H54 (cell line): ENCODE results near the gene THAP5.
"Not testable (repeated sequence)": the region's sequence is repeated elsewhere in the genome, so short reads cannot be mapped to it uniquely, and the experiment has no call there.

Experiments used
- DNase-seq: peaks from one replicate; pipeline ENCODE4 v3.0.0; 2011; ENCODE audit warnings: low spot score, mixed read lengths; ENCODE audit not compliant: insufficient read length
- FAIRE-seq: peaks from 3 replicates; lab custom pipeline; 2011; peaks lifted over from hg19 to GRCh38; lab: Jason Lieb, UNC
- POLR2A ChIP-seq: IDR thresholded peaks from 2 replicates; pipeline ENCODE4 v1.6.1; 2011; ENCODE audit warnings: low read depth, mild to moderate bottlenecking, low read length

The THAP5 gene

DNA sequence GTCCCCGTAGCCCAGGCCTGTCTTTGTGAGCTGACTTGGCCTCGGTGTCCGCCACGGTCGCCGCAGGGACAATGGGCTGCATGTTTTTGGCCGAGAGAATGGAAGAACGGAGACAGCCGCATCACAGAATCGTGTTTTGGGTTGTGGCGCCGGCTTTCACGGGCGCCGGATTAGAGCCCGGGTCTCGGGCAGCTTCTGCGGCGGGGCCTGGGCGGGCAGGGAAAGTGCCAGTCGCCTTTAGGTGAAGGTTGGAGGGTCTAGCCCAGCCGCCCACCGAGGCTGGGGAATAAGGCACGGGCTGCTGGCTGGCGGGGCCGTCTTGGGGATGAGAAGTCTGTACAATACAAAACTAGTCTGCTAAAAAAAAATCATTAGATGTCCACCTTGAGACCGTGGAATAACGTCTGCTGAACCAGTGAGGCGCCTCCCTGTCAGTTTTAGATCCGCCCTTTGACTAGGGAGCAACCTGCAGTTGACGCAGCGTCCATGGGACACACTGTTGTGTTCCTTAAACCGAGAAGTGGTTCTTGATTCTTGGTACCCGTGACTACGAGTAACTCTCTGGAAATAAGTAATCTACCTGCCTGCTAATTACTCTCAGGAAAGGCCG, 745 bp upstream of the THAP5 start:
- no peak for TF ChIP-seq POLR2A
- DNase-seq (peak; percentile 13), FAIRE-seq (peak; percentile 91)

DNA sequence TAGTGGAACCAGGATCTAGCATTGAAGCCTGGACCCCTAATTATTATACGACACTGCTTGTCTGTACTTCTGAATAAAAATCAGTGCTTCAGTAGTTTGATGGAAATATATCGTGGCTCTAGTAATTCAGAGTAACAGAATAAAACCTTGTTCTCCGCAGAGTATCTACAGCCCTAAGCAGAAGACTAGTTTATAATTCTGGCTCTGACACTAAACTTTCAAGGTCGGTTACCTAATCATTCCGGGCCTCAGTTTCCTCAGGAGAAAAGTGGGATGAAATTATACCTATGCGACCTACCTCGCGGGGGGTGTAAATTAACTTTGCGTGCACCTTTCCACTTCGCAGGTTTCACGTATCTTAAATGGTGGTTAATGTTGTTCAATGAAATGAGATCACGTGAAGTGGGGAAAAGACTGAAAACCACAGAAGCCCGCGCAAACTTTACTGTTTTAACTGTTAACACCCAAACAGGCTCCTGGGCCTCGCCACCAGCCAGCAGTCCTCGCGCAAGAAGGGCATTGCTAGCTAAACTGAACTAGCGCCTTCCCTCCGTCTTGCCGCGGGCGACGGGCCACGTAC, 615 bp downstream of the THAP5 start:
- peak; percentile 15 for FAIRE-seq
- DNase-seq: no peak
- no peak for TF ChIP-seq POLR2A

DNA sequence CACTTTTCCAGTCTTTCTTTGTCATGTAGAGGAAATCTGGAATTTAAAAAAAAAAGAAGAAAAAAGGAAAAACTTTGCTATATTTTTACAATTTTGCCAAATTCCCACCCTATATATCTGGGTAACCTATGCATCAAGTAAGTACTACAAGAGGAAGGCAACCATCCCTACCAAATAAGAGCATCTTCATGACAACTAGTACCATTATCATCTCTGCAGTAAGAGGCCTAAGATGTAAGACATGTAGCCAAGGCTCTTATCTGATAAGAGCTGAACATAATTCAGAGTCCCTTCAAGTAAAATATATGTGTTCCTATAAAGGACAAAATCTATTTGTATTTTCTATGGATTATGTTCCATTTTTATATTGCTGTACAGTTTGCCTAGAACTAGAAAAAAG, 3.5 kb downstream of the THAP5 start:
- FAIRE-seq (no peak), DNase-seq (no peak)
- TF ChIP-seq POLR2A: no peak

DNA sequence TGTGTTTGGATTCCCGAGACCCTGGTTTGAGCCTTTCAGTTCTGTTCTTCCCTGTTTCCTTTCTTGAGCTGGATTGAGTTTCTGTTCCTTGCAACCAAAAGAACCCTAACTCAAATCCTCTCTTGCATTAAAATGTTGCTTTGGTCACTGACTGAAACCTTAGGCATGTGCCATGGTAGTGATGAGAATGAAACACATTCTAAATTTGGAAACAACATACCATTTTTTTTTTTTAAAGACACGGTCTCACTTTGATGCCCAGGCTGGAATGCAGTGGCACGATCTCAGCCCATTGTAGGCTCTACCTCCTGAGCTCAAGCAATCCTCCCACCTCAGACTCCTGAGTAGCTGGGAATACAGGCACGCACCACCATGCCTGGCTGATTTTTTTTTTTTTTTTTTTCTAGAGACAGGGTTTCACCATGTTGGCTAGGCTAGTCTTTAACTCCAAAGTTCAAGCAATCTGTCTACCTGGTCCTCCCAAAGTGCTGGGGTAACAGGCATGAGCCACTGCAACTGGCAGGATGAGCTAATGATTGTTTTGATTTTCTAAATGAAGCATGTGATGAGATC, 8.4 kb downstream of the THAP5 start:
- no peak for TF ChIP-seq POLR2A
- no peak for FAIRE-seq
- no peak for DNase-seq

DNA sequence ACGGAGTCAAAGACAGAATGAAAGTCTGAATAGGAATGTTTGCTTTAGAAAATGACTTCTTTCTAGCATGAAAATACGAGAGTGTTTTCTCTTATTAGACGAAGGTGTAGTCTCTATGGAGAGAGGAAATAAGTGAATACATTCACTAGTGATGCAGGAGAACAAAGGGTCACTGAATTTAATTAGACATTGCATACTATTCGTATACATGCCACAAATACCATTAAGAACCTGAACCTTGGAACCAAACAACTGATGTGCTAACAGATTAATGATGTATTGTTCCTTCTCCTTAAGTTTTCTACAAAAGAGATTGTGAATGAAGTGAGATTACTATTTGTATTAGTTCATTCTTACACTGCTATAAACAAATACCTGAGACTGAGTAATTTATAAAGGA, 10.3 kb downstream of the THAP5 start:
- no peak for DNase-seq
- no peak for TF ChIP-seq POLR2A
- FAIRE-seq: no peak

DNA sequence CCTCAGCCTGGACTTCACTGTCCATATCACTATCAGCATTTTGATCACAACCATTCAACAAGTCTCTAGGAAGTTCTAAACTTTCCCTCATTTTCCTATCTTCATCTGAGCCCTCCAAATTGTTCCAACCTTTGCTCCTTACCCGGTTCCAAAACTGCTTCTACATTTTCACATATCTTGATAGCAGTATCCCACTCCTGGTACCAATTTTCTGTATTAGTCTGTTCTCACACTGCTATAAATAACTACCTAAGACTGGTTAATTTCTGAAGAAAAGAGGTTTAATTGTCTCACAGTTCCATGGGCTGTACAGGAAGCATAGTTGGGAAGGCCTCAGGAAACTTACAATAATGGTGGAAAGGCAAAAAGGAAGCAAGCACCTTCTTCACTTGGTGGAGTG, 11.9 kb downstream of the THAP5 start:
- DNase-seq: no peak
- no peak for TF ChIP-seq POLR2A
- FAIRE-seq: no peak

DNA sequence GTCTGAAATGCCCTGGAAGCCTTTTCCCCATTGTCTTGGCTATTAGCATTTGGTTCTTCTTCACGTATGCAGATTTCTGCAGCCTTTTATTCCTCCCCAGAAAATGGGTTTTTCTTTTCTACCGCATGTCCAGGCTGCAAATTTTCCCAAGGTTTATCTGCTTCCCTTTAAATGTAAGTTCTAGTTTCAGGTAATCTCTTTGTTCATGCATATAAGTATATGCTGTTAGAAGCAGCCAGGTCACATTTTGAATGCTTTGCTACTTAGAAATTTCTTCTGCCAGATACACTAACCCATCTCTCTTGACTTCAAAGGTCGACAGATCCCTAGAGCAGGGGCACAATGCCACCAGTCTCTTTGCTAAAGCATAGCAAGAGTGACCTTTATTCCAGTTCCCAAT, 12.3 kb downstream of the THAP5 start:
- no peak for TF ChIP-seq POLR2A
- DNase-seq (no peak), FAIRE-seq (no peak)

DNA sequence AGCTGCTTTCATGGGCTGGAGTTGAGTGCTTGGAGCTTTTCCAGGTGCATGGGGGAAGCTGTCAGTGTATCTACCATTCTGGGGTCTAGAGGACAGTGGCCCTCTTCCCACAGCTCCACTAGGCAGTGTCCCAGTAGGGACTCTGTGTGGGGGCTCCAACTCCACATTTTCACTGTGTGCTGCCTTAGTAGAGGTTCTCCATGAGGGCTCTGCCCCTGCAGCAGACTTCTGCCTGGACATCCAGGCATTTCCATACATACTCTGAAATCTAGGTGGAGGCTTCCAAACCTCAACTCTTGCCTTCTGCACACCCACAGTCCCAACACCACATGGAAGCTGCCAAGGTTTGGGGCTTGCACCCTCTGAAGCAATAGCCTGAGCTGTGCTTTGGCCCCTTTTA, 12.8 kb downstream of the THAP5 start:
- FAIRE-seq, DNase-seq: not testable (repeated sequence)

DNA sequence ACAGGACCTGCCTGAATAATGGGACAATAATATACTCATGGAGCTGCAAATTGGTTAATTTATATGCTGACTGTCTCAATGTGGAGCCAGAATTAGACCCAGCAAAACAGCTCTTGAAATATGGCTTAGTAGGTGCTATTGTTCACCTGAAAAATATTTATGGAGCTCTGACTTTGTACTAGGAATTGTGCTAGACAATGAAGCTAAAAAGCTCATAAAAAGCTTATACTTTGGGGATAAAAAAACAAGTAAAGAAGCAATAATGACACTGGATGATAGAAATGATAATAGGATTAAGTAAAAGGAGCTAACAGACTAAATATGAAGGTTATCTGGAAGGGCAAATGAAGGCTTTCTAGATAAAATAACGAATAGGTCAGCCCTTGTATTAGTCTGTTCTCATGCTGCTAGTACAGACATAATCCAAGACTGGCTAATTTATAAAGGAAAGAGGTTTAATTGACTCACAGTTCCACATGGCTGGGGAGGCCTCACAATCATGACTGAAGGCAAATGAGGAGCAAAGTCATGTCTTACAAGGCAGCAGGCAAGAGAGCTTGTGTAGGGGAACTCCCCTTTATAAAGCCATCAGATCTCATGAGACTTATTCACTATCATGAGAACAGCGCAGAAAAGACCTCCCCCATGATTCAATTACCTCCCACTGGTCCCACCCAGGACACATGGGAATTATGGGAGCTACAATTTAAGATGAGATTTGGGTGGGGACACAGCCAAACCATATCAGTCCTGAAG, 21.2 kb downstream of the THAP5 start:
- FAIRE-seq, DNase-seq: not testable (repeated sequence)

DNA sequence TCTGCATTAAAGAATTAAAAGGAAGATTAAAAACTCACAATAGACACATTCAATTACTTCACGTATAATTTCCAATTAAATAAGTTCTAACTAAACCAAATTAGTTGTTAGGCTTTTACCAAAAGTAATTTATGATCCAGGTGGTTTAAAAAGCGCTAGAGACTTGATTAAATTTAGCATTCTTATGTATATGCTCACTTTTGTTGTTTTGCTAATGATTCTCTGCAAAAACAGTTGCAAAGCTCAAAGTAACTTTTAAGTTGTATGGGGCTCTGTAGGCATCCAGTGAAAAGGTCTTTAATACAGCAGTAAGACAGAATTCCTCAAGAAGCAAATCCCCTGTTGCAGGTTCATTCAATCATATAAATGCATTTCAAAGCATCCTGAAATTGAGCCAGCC, 28.0 kb downstream of the THAP5 start:
- no peak for TF ChIP-seq POLR2A
- no peak for DNase-seq
- no peak for FAIRE-seq

DNA sequence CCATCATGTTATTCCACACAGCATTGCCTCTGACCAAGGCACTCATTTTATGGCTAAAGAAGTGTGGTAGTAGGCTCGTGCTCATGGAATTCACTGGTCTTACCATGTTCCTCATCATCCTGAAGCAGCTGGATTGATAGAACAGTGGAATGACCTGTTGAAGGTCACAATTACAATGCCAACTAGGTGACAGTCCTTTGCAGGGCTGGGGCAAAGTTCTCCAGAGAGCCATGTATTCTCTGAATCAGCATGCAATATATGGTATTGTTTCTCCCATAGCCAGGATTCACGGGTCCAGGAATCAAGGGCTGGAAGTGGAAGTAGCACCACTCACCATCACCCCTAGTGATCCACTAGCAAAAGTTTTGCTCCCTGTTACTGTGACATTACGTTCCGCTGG, 30.8 kb downstream of the THAP5 start:
- not testable (repeated sequence) for DNase-seq, FAIRE-seq

DNA sequence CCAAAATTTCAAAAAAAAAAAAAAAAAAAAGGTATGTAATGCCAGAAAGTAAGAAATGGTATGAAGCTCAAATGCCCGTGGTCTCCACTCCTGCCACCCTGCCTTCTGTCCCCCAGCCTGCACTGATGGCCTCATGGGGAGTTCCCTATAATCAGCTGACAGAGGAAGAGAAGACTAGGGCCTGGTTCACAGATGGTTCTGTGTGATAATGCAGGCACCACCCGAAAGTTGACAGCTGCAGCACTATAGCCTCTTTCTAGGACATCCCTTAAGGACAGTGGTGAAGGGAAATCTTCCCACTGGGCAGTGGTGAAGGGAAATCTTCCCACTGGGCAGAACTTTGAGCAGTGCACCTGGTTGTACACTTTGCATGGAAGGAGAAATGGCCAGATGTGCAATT, 31.3 kb downstream of the THAP5 start:
- not testable (repeated sequence) for FAIRE-seq, DNase-seq

DNA sequence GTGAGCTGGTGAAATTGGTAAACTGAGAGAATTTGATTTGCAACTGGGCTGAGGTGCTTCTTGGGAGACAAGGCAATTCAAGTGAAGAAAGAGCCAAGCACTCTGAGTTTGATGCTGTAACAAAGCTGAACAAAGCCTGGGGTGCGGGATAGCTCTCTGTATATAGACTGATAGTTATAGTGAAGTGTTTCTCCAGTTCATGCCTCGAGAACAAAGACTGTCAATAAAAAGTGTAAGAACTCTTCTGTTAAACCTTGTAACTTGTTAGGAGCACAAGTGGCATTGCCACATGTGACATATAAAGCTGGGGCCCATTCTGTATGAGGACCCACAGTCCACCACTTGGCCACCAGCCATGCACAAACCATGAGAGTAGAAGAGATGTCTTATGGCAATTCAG, 32.3 kb downstream of the THAP5 start:
- no peak for DNase-seq
- FAIRE-seq: no peak
- TF ChIP-seq POLR2A: no peak

DNA sequence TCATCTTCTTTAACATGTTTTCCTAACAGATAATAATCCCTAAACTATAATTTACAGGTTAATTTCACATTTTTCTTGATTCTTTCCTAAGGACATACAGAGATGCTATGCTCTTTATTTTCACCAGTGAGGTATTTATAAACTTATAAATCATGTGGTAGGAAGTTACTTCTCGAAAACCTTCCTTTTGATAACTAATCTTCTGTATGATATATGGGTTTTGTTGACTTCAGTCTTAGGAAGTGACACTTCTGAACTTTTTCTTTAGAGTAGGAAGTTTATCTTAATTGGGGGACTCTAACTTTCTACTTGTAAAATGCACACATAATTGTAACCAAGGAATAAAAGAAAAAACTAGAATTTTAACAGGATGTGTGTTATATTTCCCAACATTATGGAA, 33.8 kb downstream of the THAP5 start:
- no peak for DNase-seq
- FAIRE-seq: no peak
- TF ChIP-seq POLR2A: no peak

DNA sequence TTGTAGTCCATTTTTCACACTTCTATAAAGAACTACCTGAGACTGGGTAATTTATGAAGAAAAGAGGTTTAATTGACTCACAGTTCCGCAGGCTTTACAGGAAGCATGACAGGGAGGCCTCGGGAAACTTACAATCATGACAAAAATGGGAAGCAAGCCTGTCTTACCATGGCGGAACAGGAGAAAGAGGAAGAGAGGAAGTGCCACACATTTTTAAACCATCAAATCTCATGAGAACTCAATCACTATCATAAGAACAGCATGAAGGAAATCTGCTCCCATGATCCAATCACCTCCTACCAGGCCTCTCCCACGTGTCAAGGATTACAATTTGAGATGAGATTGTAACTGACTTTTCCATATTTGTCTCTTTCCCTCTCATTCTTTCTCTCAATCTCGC, 34.2 kb downstream of the THAP5 start:
- TF ChIP-seq POLR2A: no peak
- FAIRE-seq (no peak), DNase-seq (no peak)
